ENCODE results near the gene OCA2. TPM values are rescaled to one million over a fixed set of nuclear protein-coding genes. Genes with fewer than 3 reads are reported as not detected.

Gene OCA2
- total RNA-seq, 1 experiment from 2014 or later = 0.31 TPM

DNA sequence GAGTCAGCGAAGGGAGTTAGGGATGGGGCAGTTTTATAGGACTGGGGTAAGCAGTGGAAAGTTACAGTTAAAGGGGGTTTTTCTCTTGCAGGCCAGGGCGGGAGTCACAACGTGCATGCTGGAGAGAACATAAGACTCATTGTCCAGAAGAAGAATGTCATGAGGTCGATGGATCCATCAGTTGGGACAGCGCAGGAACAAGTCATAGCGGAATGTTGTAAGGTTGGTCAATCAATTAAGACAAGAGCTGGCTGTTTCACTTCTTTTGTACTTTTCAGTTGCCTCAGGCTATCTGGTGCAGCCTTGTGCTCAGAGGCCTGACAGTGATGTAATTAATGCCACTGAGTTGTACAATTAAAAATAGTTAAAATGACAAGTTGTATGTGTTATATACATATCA lies 165.6 kb downstream of the OCA2 start:
- no peaks in the 10 kb centered on the region for H4K20me1 ChIP-seq (ENCODE audit: control insufficient read depth, insufficient read depth, insufficient read length)
- no peak overlapping the region for H3K4ac ChIP-seq (ENCODE audit: low read depth, low read length)
- no peak overlapping the region for H3K14ac ChIP-seq (ENCODE audit: insufficient read depth, low read length)
- peaks cover 5% of the 10 kb centered on the region for H3K4me1 ChIP-seq (ENCODE audit: insufficient read depth, low read length)
- H3T11ph ChIP-seq (ENCODE audit: low read length) = no peak overlapping the region
- Mint-ChIP-seq H3K27me3 (ENCODE audit: low read depth) (no peaks in the 10 kb centered on the region), H3K4me3 (no peak overlapping the region), H3K9me3 (peaks cover 17 to 24% of the 10 kb centered on the region in 2 experiments), H3K36me3 (ENCODE audit: insufficient read depth in 1 of 3, low read depth in 3 of 3) (peaks cover 7 to 19% (median 18%) of the 10 kb centered on the region in 3 experiments), H3K27ac (no peak overlapping the region), H3K4me1 (peaks cover 6 to 8% of the 10 kb centered on the region in 2 experiments)
- no CpG with 5 or more reads among the region's 6 CpGs for WGBS (ENCODE audit: extremely low coverage, insufficient read length, low lambda C conversion rate)
- H3K18ac ChIP-seq (ENCODE audit: insufficient read length, low read depth, low read length) = no peak overlapping the region
- no peak overlapping the region for H4K8ac ChIP-seq (replicated peaks; ENCODE audit: insufficient read length, low read depth, low read length)
- no peak overlapping the region for H2BK20ac ChIP-seq (ENCODE audit: low read depth, low read length, poor library complexity, severe bottlenecking)
- no peak overlapping the region for H2BK120ac ChIP-seq (ENCODE audit: low read depth, low read length, poor library complexity, severe bottlenecking)
- H3K9me3 ChIP-seq (ENCODE audit: control insufficient read depth, low read depth, low read length) = no peaks in the 10 kb centered on the region
- no peak overlapping the region for H2AFZ ChIP-seq (ENCODE audit: low read length)
- H3K27ac ChIP-seq (ENCODE audit: insufficient read length, low read depth, low read length) = no peak overlapping the region
- no peak overlapping the region for H3K9ac ChIP-seq (ENCODE audit: extremely low read depth, insufficient read length, low read length)
- H2AK5ac ChIP-seq (ENCODE audit: insufficient read length, low read length) = no peak overlapping the region
- H3K23me2 ChIP-seq (ENCODE audit: insufficient read length, low read depth, low read length, poor library complexity, severe bottlenecking) = no peaks in the 10 kb centered on the region
- H3K79me1 ChIP-seq (ENCODE audit: insufficient read depth, low read depth, low read length, poor library complexity, severe bottlenecking) = no peaks in the 10 kb centered on the region
- no peaks in the 10 kb centered on the region for H3K79me2 ChIP-seq (ENCODE audit: insufficient read depth, low read length)
- H3K27me3 ChIP-seq (ENCODE audit: insufficient read depth, low read length) = no peaks in the 10 kb centered on the region
- no peak overlapping the region for H4K91ac ChIP-seq (ENCODE audit: insufficient read length, low read depth, low read length)
- H4K5ac ChIP-seq (ENCODE audit: insufficient read length, low read depth, low read length) = no peak overlapping the region
- H3K23ac ChIP-seq (ENCODE audit: insufficient read length, low read depth, low read length) = no peak overlapping the region
- no peak for DNase-seq
- no peak overlapping the region for H2BK15ac ChIP-seq (ENCODE audit: low read depth, low read length)
- no peak overlapping the region for H3K56ac ChIP-seq (ENCODE audit: insufficient read length, low read depth, low read length)
- H2BK12ac ChIP-seq (ENCODE audit: insufficient read length, low read depth, low read length) = no peak overlapping the region
- no peak for TF ChIP-seq CTCF (conservative IDR thresholded peaks at IDR 0.05)
- no peak overlapping the region for H3K4me2 ChIP-seq (ENCODE audit: insufficient read depth, insufficient read length, low read length)
- H2BK5ac ChIP-seq (ENCODE audit: insufficient read length, low read length) = no peak overlapping the region

All from H9 (cell line).